ENCODE results near the gene ABCC5. TPM values are rescaled to one million over a fixed set of nuclear protein-coding genes. Genes with fewer than 3 reads are reported as not detected.

The ABCC5 gene
- total and polyA plus RNA-seq, 2 of the 8 experiments (the other 6 are each of a cell fraction or from before 2014, with no cell fraction given) = 25.3 to 40.8 TPM

- TF ChIP-seq CTBP2 (IDR thresholded peaks at IDR 0.05; ENCODE audit: borderline replicate concordance, insufficient read depth, insufficient read length, low read length) (no peak), RXRA (IDR thresholded peaks at IDR 0.05; ENCODE audit: insufficient read depth, low read depth, low read length) (no peak), TBP (IDR thresholded peaks at IDR 0.05; ENCODE audit: low read depth, low read length) (no peak), SRF (IDR thresholded peaks at IDR 0.05; ENCODE audit: low read depth, low read length) (no peak), POLR2A (IDR thresholded peaks at IDR 0.05; ENCODE audit: control extremely low read depth in 1 of 2, low read depth in 2 of 2, low read length in 2 of 2) (no peak), YY1 (IDR thresholded peaks at IDR 0.05; ENCODE audit: low read depth, low read length) (no peak)
Measured at GRCh38 chr3:183951459-183951858, 66.2 kb downstream of the ABCC5 start (continued).

Measured in H1 (cell line).